ENCODE measurements around the gene E2F4. TPM values are rescaled to one million over a fixed set of nuclear protein-coding genes. Genes with fewer than 3 reads are reported as not detected.
A peak's percentile ranks its signal among the peaks of the same experiment; 100 is the strongest.

The E2F4 gene
- total and polyA plus RNA-seq, 2 of the 13 experiments (the other 11 are each of a cell fraction or from before 2014, with no cell fraction given) = 84.8 to 91.2 TPM

GRCh38 chr16:67183627-67184452, 8.1 kb upstream of the E2F4 start, which contains the start of gene MATCAP1 (continued):
- TF ChIP-seq, protein P1, sequence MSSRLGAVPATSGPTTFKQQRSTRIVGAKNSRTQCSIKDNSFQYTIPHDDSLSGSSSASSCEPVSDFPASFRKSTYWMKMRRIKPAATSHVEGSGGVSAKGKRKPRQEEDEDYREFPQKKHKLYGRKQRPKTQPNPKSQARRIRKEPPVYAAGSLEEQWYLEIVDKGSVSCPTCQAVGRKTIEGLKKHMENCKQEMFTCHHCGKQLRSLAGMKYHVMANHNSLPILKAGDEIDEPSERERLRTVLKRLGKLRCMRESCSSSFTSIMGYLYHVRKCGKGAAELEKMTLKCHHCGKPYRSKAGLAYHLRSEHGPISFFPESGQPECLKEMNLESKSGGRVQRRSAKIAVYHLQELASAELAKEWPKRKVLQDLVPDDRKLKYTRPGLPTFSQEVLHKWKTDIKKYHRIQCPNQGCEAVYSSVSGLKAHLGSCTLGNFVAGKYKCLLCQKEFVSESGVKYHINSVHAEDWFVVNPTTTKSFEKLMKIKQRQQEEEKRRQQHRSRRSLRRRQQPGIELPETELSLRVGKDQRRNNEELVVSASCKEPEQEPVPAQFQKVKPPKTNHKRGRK (CRISPR knock-in tag; IDR thresholded peaks at IDR 0.05) = no peak; the same call in 1 of the 2 replicates
- TF ChIP-seq ZNF777 (CRISPR knock-in tag; IDR thresholded peaks at IDR 0.05) (peak; percentile 90; the same call in 1 of the 2 replicates), CREM (IDR thresholded peaks at IDR 0.05) (peak; percentile 54), CREM (CRISPR knock-in tag; IDR thresholded peaks at IDR 0.05) (peak; percentile 66; the same call in 1 of the 2 replicates), AKNA (CRISPR knock-in tag; IDR thresholded peaks at IDR 0.05; ENCODE audit: borderline replicate concordance) (no peak), ZBTB7A (CRISPR knock-in tag; IDR thresholded peaks at IDR 0.05) (no peak; the same call in 1 of the 2 replicates), ZNF768 (CRISPR knock-in tag; IDR thresholded peaks at IDR 0.05) (peak; percentile 79; the same call in 1 of the 2 replicates), IKZF4 (CRISPR knock-in tag; IDR thresholded peaks at IDR 0.05; ENCODE audit: borderline replicate concordance, low read depth, not compliant biosample characterization) (no peak), ZNF501 (CRISPR knock-in tag; IDR thresholded peaks at IDR 0.05) (peak; percentile 88), ARNTL (CRISPR knock-in tag; IDR thresholded peaks at IDR 0.05) (peak; percentile 50; the same call in 1 of the 2 replicates), SAFB2 (CRISPR knock-in tag; IDR thresholded peaks at IDR 0.05; ENCODE audit: borderline replicate concordance, low read depth) (peak; percentile 83; the same call in 1 of the 2 replicates), ZNF557 (CRISPR knock-in tag; IDR thresholded peaks at IDR 0.05) (0 out of 2 replicates have a peak, but pooled peaks have one; percentile 8), SOX13 (IDR thresholded peaks at IDR 0.05) (peak; percentile 34; the same call in 1 of the 2 replicates), SOX13 (CRISPR knock-in tag; conservative IDR thresholded peaks at IDR 0.05 in 1 of 2, IDR thresholded peaks at IDR 0.05 in 1 of 2) (peak in 1 of 2 experiments; percentile 78; a peak in 2 of 4 replicates), PAXIP1 (CRISPR knock-in tag; conservative IDR thresholded peaks at IDR 0.05) (peak; percentile 76)
- TF ChIP-seq, protein P2, sequence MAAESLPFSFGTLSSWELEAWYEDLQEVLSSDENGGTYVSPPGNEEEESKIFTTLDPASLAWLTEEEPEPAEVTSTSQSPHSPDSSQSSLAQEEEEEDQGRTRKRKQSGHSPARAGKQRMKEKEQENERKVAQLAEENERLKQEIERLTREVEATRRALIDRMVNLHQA (CRISPR knock-in tag; IDR thresholded peaks at IDR 0.05) = no peak
